ENCODE data around the gene TNIK. TPM values are rescaled to one million over a fixed set of nuclear protein-coding genes. Genes with fewer than 3 reads are reported as not detected.

Gene TNIK
- total RNA-seq, 6 donors from 2014 or later: 23.2 to 74.4 (median 38.3) TPM

GRCh38 chr3:171044384-171044783, 415.8 kb downstream of the TNIK start:
- TF ChIP-seq EP300 (IDR thresholded peaks at IDR 0.05) (no peak), POLR2A (IDR thresholded peaks at IDR 0.05) (no peak), POLR2AphosphoS5 (IDR thresholded peaks at IDR 0.05) (no peak), CTCF (IDR thresholded peaks at IDR 0.05) (no peak)
- no peaks in the 10 kb centered on the region for H3K27me3 ChIP-seq
- H3K4me3 ChIP-seq: no peak overlapping the region
- no peak for DNase-seq
- no peak overlapping the region for H3K27ac ChIP-seq
- H3K36me3 ChIP-seq: no peaks in the 10 kb centered on the region
- no peaks in the 10 kb centered on the region for H3K9me3 ChIP-seq
- WGBS, 2 donors: 60 to 61% methylated on average over 1 of the region's 1 CpG
- no peak for ATAC-seq (ENCODE audit: low FRiP score in 2 of 2)
- H3K4me1 ChIP-seq: peaks cover 0 to 9% (median 3%) of the 10 kb centered on the region in 4 donors

- Histone ChIP-seq H3K27ac (no peak overlapping the region), H3K4me3 (no peak overlapping the region), H3K36me3 (no peaks in the 10 kb centered on the region), H3K27me3 (no peaks in the 10 kb centered on the region), H3K4me1 (peaks cover 0 to 3% (median under 1%) of the 10 kb centered on the region in 4 donors), H3K9me3 (no peaks in the 10 kb centered on the region)
- WGBS, 2 donors: 83 to 89% methylated on average over 1 of the region's 1 CpG
- TF ChIP-seq POLR2AphosphoS5 (IDR thresholded peaks at IDR 0.05) (no peak), CTCF (IDR thresholded peaks at IDR 0.05) (no peak)
- ATAC-seq (ENCODE audit: low FRiP score in 2 of 2) (no peak), DNase-seq (no peak)
These were observed 420.5 kb downstream of the TNIK start for GRCh38 chr3:171039674-171040073.

GRCh38 chr3:171038342-171038741, 421.9 kb downstream of the TNIK start:
- no peak for TF ChIP-seq POLR2A (IDR thresholded peaks at IDR 0.05)
- no peaks in the 10 kb centered on the region for H3K9me3 ChIP-seq
- H3K4me3 ChIP-seq: no peak overlapping the region
- no peaks in the 10 kb centered on the region for H3K27me3 ChIP-seq
- no peaks in the 10 kb centered on the region for H3K36me3 ChIP-seq
- ATAC-seq (ENCODE audit: low FRiP score in 2 of 2): no peak
- no peak for DNase-seq
- H3K4me1 ChIP-seq: no peaks in the 10 kb centered on the region
- 24 to 36% methylated on average over 1 of the region's 1 CpG for WGBS, 2 donors
- no peak overlapping the region for H3K27ac ChIP-seq

GRCh38 chr3:171028779-171029232, 431.4 kb downstream of the TNIK start:
- no peak overlapping the region for H3K27ac ChIP-seq
- peak overlapping the region in 3 of 4 donors; percentile 2 to 28 (median 21) for H3K4me3 ChIP-seq
- peak in 1 of 2 donors; percentile 93 for ATAC-seq (ENCODE audit: low FRiP score in 2 of 2)
- DNase-seq: no peak
- TF ChIP-seq POLR2A (IDR thresholded peaks at IDR 0.05): no peak
- TF ChIP-seq CTCF (IDR thresholded peaks at IDR 0.05): no peak
- no peak for TF ChIP-seq EP300 (IDR thresholded peaks at IDR 0.05)
- no peak for TF ChIP-seq POLR2AphosphoS5 (IDR thresholded peaks at IDR 0.05)
- H3K36me3 ChIP-seq: no peaks in the 10 kb centered on the region
- WGBS, 2 donors: 63 to 78% methylated on average over 4 to 8 of the region's 8 CpGs
- H3K27me3 ChIP-seq: no peaks in the 10 kb centered on the region
- H3K9me3 ChIP-seq: no peaks in the 10 kb centered on the region
- peaks cover 0 to 11% (median 6%) of the 10 kb centered on the region in 4 donors for H3K4me1 ChIP-seq

GRCh38 chr3:171028025-171028778, 432.0 kb downstream of the TNIK start:
- H3K27me3 ChIP-seq: no peaks in the 10 kb centered on the region
- peak; percentile 19 to 64 for ATAC-seq (ENCODE audit: low FRiP score in 2 of 2)
- WGBS, 2 donors: 11 to 17% methylated on average over 31 to 39 of the region's 39 CpGs
- H3K4me1 ChIP-seq: peaks cover 0 to 11% (median 6%) of the 10 kb centered on the region in 4 donors
- DNase-seq: peak; percentile 23 to 73
- no peaks in the 10 kb centered on the region for H3K36me3 ChIP-seq
- peak overlapping the region in 3 of 4 donors; percentile 2 to 28 (median 21) for H3K4me3 ChIP-seq
- H3K9me3 ChIP-seq: no peaks in the 10 kb centered on the region
- no peak overlapping the region for H3K27ac ChIP-seq
- TF ChIP-seq EP300 (IDR thresholded peaks at IDR 0.05) (no peak), CTCF (IDR thresholded peaks at IDR 0.05) (no peak), POLR2A (IDR thresholded peaks at IDR 0.05) (no peak), POLR2AphosphoS5 (IDR thresholded peaks at IDR 0.05) (no peak)

Measured in upper lobe of left lung (tissue), 6 donors.